Fibroblast of lung (primary cell): ENCODE data around the gene GDI1.

Source experiments
- EZH2 ChIP-seq: IDR thresholded peaks from 2 replicates; pipeline ENCODE4 v1.5.1; 2012; ENCODE audit warnings: low read length, control low read depth, mild to moderate bottlenecking; ENCODE audit errors: missing control alignments
- TF ChIP-seq, protein P1 (sequence below), 2 donors: IDR thresholded peaks in 1 of 2; conservative IDR thresholded peaks in 1 of 2; 1 replicate in 1 of 2; 2 replicates in 1 of 2; pipeline ENCODE4 v1.5.1; 2011 to 2012; ENCODE audit warnings: low read length in 2 of 2, control low read depth in 1 of 2, inconsistent platforms in 1 of 2, low read depth in 1 of 2, mild to moderate bottlenecking in 1 of 2

- TF ChIP-seq, protein P1, sequence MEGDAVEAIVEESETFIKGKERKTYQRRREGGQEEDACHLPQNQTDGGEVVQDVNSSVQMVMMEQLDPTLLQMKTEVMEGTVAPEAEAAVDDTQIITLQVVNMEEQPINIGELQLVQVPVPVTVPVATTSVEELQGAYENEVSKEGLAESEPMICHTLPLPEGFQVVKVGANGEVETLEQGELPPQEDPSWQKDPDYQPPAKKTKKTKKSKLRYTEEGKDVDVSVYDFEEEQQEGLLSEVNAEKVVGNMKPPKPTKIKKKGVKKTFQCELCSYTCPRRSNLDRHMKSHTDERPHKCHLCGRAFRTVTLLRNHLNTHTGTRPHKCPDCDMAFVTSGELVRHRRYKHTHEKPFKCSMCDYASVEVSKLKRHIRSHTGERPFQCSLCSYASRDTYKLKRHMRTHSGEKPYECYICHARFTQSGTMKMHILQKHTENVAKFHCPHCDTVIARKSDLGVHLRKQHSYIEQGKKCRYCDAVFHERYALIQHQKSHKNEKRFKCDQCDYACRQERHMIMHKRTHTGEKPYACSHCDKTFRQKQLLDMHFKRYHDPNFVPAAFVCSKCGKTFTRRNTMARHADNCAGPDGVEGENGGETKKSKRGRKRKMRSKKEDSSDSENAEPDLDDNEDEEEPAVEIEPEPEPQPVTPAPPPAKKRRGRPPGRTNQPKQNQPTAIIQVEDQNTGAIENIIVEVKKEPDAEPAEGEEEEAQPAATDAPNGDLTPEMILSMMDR (conservative IDR thresholded peaks at IDR 0.05 in 1 of 2, IDR thresholded peaks at IDR 0.05 in 1 of 2; ENCODE audit: low read depth in 1 of 2, low read length in 2 of 2): no peak
- TF ChIP-seq EZH2: no peak
Measured at GRCh38 chrX:154485150-154486051, 48.4 kb downstream of the GDI1 start.
